Hematopoietic multipotent progenitor cell treated with erythropoietin and hydrocortisone succinate and interleukin-3 and kit ligand, for 15 days (in vitro differentiated cells): Measurements from ENCODE around the gene SEPHS1.
"Not testable (repeated sequence)": the region's sequence is repeated elsewhere in the genome, so short reads cannot be mapped to it uniquely, and the experiment has no call there.

Experiments used
- DNase-seq: peaks from one replicate; pipeline ENCODE4 v3.0.0-alpha.2; 2015; ENCODE audit warnings: low spot score

SEPHS1 gene

GRCh38 chr10:13284050-13284449, 64.0 kb downstream of the SEPHS1 start:
- DNase-seq = no peak

GRCh38 chr10:13282348-13282747, 65.7 kb downstream of the SEPHS1 start:
- DNase-seq = not testable (repeated sequence)

GRCh38 chr10:13276749-13277365, 71.2 kb downstream of the SEPHS1 start:
- DNase-seq = no peak

- DNase-seq = not testable (repeated sequence)
Measured at GRCh38 chr10:13276146-13276545, 71.9 kb downstream of the SEPHS1 start.

GRCh38 chr10:13272164-13272571, 75.9 kb downstream of the SEPHS1 start:
- DNase-seq = no peak

DNA sequence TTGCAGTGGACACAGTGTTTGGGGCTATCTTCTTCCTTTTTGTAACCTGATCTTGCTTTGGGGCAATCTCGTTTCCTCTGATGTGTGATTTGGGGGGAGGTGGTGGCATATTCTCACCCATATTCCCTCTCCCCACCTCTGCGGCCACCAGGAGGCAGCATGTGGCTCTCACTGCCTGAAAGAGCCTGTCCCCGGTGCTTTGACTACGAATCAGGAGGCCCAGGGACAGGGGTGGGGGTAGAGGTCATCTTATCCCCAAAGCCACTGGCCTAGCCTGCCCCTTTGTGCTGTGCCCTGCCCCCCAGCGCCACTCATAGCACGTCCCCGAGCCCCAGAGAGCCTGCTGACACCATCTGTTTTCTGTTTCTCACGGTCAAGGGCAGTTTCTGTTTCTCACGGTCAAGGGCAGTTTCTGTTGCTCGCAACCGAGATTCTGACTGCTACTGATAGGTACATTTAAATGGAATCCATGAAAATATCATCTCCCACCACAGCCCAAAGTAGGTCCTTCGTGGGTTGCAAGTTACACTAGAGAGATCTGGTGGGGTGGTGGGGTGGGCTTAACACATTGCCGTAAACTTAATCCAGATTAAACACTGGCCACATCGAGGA, 76.4 kb downstream of the SEPHS1 start:
- DNase-seq = peak; percentile 8

DNA sequence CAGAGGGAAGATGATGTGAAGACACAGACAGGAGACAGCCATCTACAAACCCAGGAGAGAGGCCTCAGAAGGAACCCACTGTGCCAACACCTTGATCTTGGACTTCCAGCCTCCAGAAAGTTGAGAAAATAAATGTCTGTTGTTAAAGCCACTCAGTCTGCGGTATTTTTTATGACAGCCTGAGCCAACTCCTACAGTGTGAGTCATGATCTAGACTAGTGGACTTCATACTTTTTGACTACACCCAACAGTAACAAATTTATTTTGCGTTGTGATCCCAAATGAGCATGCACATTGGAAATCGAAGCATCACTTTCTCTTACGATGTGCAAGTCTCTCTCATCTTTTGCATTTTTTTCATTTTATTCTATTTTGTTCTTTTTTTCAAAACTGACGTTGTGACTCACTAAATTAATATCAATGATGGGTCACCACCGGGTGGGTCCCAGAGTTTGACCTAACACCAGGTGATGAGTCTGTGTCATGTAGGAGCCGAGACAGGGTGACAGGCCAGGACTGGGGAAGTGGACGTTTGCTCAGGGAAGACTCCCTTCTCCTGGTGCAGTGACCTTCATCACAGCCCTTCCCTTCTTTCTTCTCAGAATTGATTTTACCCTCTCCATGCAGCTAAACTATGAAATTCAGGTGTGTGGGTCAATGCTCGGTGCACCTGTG, 77.1 kb downstream of the SEPHS1 start:
- no peak for DNase-seq

DNA sequence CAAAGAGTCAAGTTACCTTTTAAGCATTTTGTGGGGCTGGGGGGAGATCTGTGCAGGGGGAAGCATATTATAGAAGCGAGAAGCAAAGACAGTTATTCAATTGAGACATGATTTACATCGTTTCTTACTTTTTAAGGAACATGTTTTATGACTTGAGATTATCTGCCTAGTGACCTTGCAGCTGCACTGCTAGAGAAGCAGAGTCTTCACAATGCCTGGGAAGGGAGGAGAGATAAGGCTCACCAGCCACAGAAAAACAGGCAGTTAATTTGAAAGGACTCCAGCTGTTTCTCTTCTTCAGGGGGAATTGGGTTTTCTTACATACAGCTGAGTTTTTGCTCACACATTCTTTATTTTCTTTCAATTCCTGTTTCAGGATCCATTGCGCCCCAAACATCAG, 79.3 kb downstream of the SEPHS1 start:
- DNase-seq = no peak

GRCh38 chr10:13268310-13268709, 79.8 kb downstream of the SEPHS1 start:
- no peak for DNase-seq
